NCI-H2171 treated with DMSO at 0.1 percent for 48 hours (cell line): Measurements from ENCODE around the gene MFAP1.
"Not testable (repeated sequence)": the region's sequence is repeated elsewhere in the genome, so short reads cannot be mapped to it uniquely, and the experiment has no call there.

ENCODE experiments used
- DNase-seq: peaks from one replicate; lab custom pipeline; 2025; lab: John Stamatoyannopoulos, UW

Gene MFAP1

GRCh38 chr15:43824302-43825246 lies at the start of gene MFAP1:
Gene MFAP1, minus strand, starts transcription at chr15:43824690. Its CDS starts 121 bp downstream, at chr15:43824569.
- peak; percentile 99 for DNase-seq

- DNase-seq: no peak
Measured at GRCh38 chr15:43873651-43874050, 49.2 kb upstream of the MFAP1 start.

- DNase-seq: peak; percentile 63
Measured at GRCh38 chr15:43872416-43873020, 48.0 kb upstream of the MFAP1 start.

- DNase-seq: no peak
Measured at GRCh38 chr15:43871835-43872234, 47.3 kb upstream of the MFAP1 start.

GRCh38 chr15:43868406-43868805 lies 43.9 kb upstream of the MFAP1 start:
- no peak for DNase-seq

- DNase-seq: no peak
Measured at GRCh38 chr15:43867096-43867495, 42.6 kb upstream of the MFAP1 start.

- not testable (repeated sequence) for DNase-seq
Measured at GRCh38 chr15:43866636-43867035, 42.1 kb upstream of the MFAP1 start.

- peak; percentile 17 for DNase-seq
Measured at GRCh38 chr15:43859546-43859945, 35.1 kb upstream of the MFAP1 start.

- no peak for DNase-seq
Measured at GRCh38 chr15:43854801-43855200, 30.3 kb upstream of the MFAP1 start.

- no peak for DNase-seq
Measured at GRCh38 chr15:43852607-43853006, 28.1 kb upstream of the MFAP1 start.

GRCh38 chr15:43851251-43851650 lies 26.8 kb upstream of the MFAP1 start:
- DNase-seq: no peak

- no peak for DNase-seq
Measured at GRCh38 chr15:43845421-43845820, 20.9 kb upstream of the MFAP1 start.

GRCh38 chr15:43832485-43832884 lies 8.0 kb upstream of the MFAP1 start:
- not testable (repeated sequence) for DNase-seq

GRCh38 chr15:43831519-43832052 lies 7.1 kb upstream of the MFAP1 start:
- not testable (repeated sequence) for DNase-seq

GRCh38 chr15:43830691-43831275 lies 6.3 kb upstream of the MFAP1 start:
- DNase-seq: not testable (repeated sequence)

- not testable (repeated sequence) for DNase-seq
Measured at GRCh38 chr15:43829951-43830540, 5.6 kb upstream of the MFAP1 start.

- no peak for DNase-seq
Measured at GRCh38 chr15:43828061-43828657, 3.7 kb upstream of the MFAP1 start.

- peak; percentile 83 for DNase-seq
Measured at GRCh38 chr15:43826508-43827341, 2.2 kb upstream of the MFAP1 start, which contains the start of gene WDR76. Gene WDR76, plus strand, starts transcription at chr15:43827002. Its CDS starts 31 bp downstream, at chr15:43827033.

- no peak for DNase-seq
Measured at GRCh38 chr15:43826029-43826507, 1.6 kb upstream of the MFAP1 start.

- not testable (repeated sequence) for DNase-seq
Measured at GRCh38 chr15:43825305-43825704, 815 bp upstream of the MFAP1 start.
